T-helper 17 cell (primary cell): ENCODE measurements around the gene MACROD2. TPM values are rescaled to one million over a fixed set of nuclear protein-coding genes. Genes with fewer than 3 reads are reported as not detected.

ENCODE experiments used
- ATAC-seq: fragments of 150-1000 bp; cut with Tn5 transposase; 2 replicates; pipeline ENCODE4 v1.10.0; 2021; ENCODE audit warnings: mild to moderate bottlenecking, moderate library complexity
- DNase-seq, 3 donors: peaks; one replicate each; pipeline versions ENCODE4 v3.0.0 to v3.0.0-alpha.2; 2020 to 2021
- H3K9me3 ChIP-seq: one replicate; pipeline ENCODE4 v1.7.0; 2013; ENCODE audit warnings: low read length, mild to moderate bottlenecking; ENCODE audit not compliant: control insufficient read depth, poor library complexity, severe bottlenecking
- H3K27ac Mint-ChIP-seq: one replicate; pipeline ENCODE4 v1.8.0; 2022; ENCODE audit warnings: mild to moderate bottlenecking, moderate library complexity, mixed read lengths
- H3K27me3 Mint-ChIP-seq: one replicate; pipeline ENCODE4 v1.8.0; 2022; ENCODE audit warnings: mixed read lengths
- H3K36me3 Mint-ChIP-seq: one replicate; pipeline ENCODE4 v1.8.0; 2022; ENCODE audit warnings: low read depth, mixed read lengths
- H3K4me1 Mint-ChIP-seq: one replicate; pipeline ENCODE4 v1.8.0; 2022; ENCODE audit warnings: mild to moderate bottlenecking, mixed read lengths
- H3K4me3 Mint-ChIP-seq: one replicate; pipeline ENCODE4 v1.8.0; 2022; ENCODE audit warnings: mild to moderate bottlenecking, moderate library complexity, mixed read lengths
- total RNA-seq, 4 donors: library from RNA in 2 of 4; stranded (reverse) in 2 of 4; gene quantifications; one replicate each; pipeline ENCODE4 v1.2.3 and lab custom pipeline; 2022 to 2026

MACROD2 gene
- total RNA-seq, 2 donors from 2014 or later, result 0.85 TPM; not detected in 1

DNA sequence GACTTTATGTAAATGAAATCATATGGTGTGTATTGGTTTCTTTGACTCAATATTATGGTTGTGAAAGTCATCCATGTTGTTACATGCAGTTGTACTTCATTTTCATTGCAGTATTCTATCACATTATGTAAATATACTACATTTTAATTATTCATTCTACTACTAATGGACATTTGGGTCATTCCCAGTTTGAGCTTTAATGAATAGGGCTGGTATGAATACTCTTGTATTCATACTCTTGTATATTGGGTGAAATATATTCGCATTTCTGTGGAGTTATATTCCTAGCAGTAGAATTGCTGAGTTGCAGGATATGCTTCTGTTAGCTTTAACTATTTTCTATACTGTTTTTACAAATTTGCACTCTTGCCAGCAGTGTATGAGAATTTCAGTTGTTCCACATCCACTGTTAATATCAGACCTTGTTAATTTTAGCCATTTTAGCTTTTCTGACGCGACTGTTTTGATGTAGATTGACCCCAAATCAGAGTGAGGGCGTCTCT lies 1633.6 kb downstream of the MACROD2 start:
- ATAC-seq, result no peak
- Mint-ChIP-seq H3K36me3 (no peaks in the 10 kb centered on the region), H3K27ac (no peak overlapping the region), H3K27me3 (no peaks in the 10 kb centered on the region), H3K4me1 (no peaks in the 10 kb centered on the region), H3K4me3 (no peak overlapping the region)
- no peaks in the 10 kb centered on the region for H3K9me3 ChIP-seq
- no peak for DNase-seq

DNA sequence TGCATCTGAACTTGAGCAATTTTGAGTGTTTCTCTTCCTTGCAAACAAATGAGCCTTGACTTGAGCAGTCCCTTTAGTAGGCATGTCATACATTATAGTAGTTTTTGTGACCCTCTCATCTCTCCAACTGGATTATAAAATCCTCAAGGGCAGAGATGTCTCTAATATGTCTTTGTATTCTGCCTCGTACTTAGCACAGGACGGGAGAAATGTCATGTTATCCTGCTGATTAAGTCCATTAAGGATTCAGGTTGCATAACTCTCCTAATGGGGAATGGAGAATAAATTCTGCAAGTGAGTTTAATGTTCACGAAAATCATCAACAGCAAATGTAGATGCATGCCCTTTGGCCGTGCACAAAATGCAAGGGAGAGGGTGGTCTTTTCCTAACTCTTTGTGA lies 1635.0 kb downstream of the MACROD2 start:
- H3K27me3 Mint-ChIP-seq, result no peaks in the 10 kb centered on the region

GRCh38 chr20:15632680-15633079 lies 1637.4 kb downstream of the MACROD2 start:
- no peaks in the 10 kb centered on the region for H3K9me3 ChIP-seq
- H3K36me3 Mint-ChIP-seq, result no peaks in the 10 kb centered on the region
- no peak for DNase-seq
- H3K4me1 Mint-ChIP-seq, result no peaks in the 10 kb centered on the region
- H3K4me3 Mint-ChIP-seq, result no peak overlapping the region
- H3K27ac Mint-ChIP-seq, result no peak overlapping the region
- no peak for ATAC-seq
- no peaks in the 10 kb centered on the region for H3K27me3 Mint-ChIP-seq

More for the DNA sequence above, 1635.0 kb downstream of the MACROD2 start:
- H3K9me3 ChIP-seq, result no peaks in the 10 kb centered on the region
- H3K4me3 Mint-ChIP-seq, result no peak overlapping the region
- ATAC-seq (no peak), DNase-seq (no peak)
- no peaks in the 10 kb centered on the region for H3K4me1 Mint-ChIP-seq
- no peak overlapping the region for H3K27ac Mint-ChIP-seq
- no peaks in the 10 kb centered on the region for H3K36me3 Mint-ChIP-seq

DNA sequence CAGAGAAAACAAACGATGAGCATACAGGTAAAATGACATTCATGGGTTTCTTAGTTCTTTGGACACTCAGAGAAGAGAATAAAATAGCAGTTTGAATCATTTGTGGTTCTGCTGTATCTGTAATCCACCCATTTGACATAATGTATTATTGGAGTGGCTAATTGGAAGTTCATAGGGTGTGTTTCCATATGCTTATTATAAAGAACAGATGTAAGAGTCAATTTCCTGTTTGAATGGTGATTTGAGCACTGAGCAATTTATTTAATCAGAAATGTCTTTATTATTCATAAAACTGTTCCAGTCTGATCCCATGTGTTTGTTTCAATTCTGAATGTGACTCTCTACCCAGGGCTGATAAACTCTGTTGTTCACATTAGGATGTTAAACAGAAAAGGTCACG lies 1638.8 kb downstream of the MACROD2 start:
- ATAC-seq, result no peak
- no peak overlapping the region for H3K4me3 Mint-ChIP-seq
- H3K36me3 Mint-ChIP-seq, result no peaks in the 10 kb centered on the region
- DNase-seq, result no peak
- no peak overlapping the region for H3K27ac Mint-ChIP-seq
- H3K4me1 Mint-ChIP-seq, result no peaks in the 10 kb centered on the region
- H3K9me3 ChIP-seq, result no peaks in the 10 kb centered on the region
- no peaks in the 10 kb centered on the region for H3K27me3 Mint-ChIP-seq

DNA sequence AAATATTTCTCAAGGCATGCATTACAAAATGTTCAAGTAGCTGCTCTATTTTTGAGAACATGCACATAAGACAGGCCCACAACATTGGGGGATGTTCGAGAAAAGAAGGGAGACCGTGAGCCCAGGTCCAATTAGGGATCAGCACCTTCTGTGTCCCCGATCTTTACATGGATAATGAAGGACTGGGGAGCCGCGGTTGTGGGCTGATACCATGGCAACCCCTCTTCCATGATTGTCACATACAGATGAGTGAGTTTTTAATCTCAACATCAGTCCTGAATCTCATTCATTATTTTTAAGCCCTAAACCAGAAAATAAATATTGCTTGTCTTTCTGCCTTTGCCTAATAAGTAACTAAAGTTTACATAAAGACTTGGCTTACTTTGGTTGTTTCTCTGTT lies 1642.2 kb downstream of the MACROD2 start:
- Mint-ChIP-seq H3K4me3 (no peak overlapping the region), H3K27me3 (no peaks in the 10 kb centered on the region), H3K27ac (no peak overlapping the region), H3K36me3 (no peaks in the 10 kb centered on the region), H3K4me1 (no peaks in the 10 kb centered on the region)
- ATAC-seq (no peak), DNase-seq (no peak)
- H3K9me3 ChIP-seq, result no peaks in the 10 kb centered on the region

- ATAC-seq (no peak), DNase-seq (no peak)
- Mint-ChIP-seq H3K27ac (no peak overlapping the region), H3K36me3 (no peaks in the 10 kb centered on the region), H3K4me3 (no peak overlapping the region), H3K4me1 (no peaks in the 10 kb centered on the region), H3K27me3 (no peaks in the 10 kb centered on the region)
- no peaks in the 10 kb centered on the region for H3K9me3 ChIP-seq
These were observed 1642.8 kb downstream of the MACROD2 start for GRCh38 chr20:15637950-15638754.

DNA sequence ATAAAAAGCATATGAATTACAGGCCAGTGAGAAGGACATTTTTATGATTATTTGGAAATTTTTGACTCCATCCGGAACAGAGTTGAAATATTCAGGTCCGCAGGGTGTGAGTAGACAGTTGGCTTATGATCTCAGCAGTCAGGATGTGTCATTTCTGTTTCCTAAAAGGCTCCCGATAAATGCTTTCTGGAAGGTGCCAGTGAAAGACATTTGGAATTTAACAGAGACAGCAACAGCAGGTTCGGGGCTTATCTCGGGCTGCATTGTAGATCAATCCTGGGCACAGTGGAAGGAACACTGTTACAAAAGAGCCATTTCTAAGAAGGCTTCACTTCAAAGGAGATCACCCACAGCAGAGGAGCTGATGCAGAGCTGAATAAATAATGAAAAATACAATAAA lies 1643.5 kb downstream of the MACROD2 start:
- no peak overlapping the region for H3K27ac Mint-ChIP-seq
- ATAC-seq, result no peak
- H3K36me3 Mint-ChIP-seq, result no peaks in the 10 kb centered on the region
- no peaks in the 10 kb centered on the region for H3K27me3 Mint-ChIP-seq
- H3K9me3 ChIP-seq, result no peaks in the 10 kb centered on the region
- no peaks in the 10 kb centered on the region for H3K4me1 Mint-ChIP-seq
- H3K4me3 Mint-ChIP-seq, result no peak overlapping the region
- no peak for DNase-seq

DNA sequence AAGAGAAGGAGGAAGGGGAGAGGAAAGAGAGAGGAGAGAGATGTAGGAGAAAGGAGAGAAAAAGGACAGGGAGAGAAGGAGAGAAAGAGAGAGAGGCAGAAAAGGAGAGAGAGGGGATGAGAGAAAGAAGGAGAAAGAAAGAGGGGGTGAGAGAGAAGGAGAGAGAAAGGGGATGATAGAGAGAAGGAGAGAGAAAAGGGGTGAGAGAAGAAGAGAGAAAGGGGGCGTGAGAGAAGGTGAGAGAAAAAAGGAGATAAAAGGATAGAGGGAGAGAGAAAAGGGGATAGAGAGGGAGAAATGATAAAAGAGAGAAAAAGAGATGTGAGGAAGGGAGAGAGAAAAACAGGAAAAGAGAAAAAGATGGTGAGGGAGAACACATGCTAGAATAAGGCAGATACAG lies 1644.5 kb downstream of the MACROD2 start:
- Mint-ChIP-seq H3K4me3 (no peak overlapping the region), H3K27ac (no peak overlapping the region), H3K4me1 (no peaks in the 10 kb centered on the region), H3K36me3 (no peaks in the 10 kb centered on the region), H3K27me3 (no peaks in the 10 kb centered on the region)
- DNase-seq, result no peak
- no peak for ATAC-seq
- H3K9me3 ChIP-seq, result no peaks in the 10 kb centered on the region

GRCh38 chr20:15642109-15642508 lies 1646.8 kb downstream of the MACROD2 start:
- DNase-seq, result no peak
- H3K27ac Mint-ChIP-seq, result no peak overlapping the region
- no peak for ATAC-seq
- no peaks in the 10 kb centered on the region for H3K36me3 Mint-ChIP-seq
- H3K4me3 Mint-ChIP-seq, result no peak overlapping the region
- no peaks in the 10 kb centered on the region for H3K27me3 Mint-ChIP-seq
- H3K9me3 ChIP-seq, result no peaks in the 10 kb centered on the region
- no peaks in the 10 kb centered on the region for H3K4me1 Mint-ChIP-seq

DNA sequence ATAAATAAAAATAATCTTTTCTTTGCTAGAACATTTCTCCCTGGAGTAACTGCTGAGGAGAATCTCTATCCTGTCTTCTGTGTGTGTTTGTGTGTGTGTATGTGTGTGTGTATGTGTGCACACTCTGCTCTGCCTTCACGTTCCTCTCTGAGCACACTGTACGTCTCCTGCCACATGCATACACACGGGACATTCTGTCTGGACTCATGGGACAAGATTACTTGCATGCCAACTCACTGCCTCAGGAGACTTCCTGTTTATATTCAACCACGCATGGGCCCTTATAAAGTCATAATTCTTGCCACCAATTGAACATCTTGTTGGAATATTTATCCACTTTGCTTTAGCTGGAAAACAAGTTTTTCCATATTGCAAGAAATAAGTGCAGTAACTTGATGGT lies 1647.4 kb downstream of the MACROD2 start:
- Mint-ChIP-seq H3K36me3 (no peaks in the 10 kb centered on the region), H3K4me3 (no peak overlapping the region), H3K27ac (no peak overlapping the region), H3K4me1 (no peaks in the 10 kb centered on the region), H3K27me3 (no peaks in the 10 kb centered on the region)
- ATAC-seq, result no peak
- DNase-seq, result no peak
- no peaks in the 10 kb centered on the region for H3K9me3 ChIP-seq

DNA sequence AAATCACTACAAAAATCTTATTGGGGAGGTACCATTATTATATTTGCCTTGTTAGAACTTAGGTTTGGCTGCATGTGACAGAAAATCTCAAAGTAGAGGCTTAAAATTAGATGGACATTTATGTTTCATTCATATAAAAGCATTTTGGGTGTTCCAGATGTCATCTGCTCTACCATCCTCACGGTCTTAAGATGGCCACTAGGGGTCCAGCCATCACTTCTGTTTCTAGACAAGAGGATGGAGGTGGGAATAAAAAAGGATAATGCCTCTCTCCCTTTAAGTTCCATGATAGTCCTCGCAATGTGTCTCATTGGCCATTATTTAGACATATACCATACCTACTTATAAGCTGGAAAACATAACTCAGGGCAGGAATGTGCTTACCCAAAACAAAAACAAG lies 1648.4 kb downstream of the MACROD2 start:
- no peak overlapping the region for H3K27ac Mint-ChIP-seq
- H3K27me3 Mint-ChIP-seq, result no peaks in the 10 kb centered on the region
- H3K36me3 Mint-ChIP-seq, result no peaks in the 10 kb centered on the region
- DNase-seq (no peak), ATAC-seq (no peak)
- H3K4me1 Mint-ChIP-seq, result no peaks in the 10 kb centered on the region
- H3K4me3 Mint-ChIP-seq, result no peak overlapping the region
- peaks cover 2% of the 10 kb centered on the region for H3K9me3 ChIP-seq

DNA sequence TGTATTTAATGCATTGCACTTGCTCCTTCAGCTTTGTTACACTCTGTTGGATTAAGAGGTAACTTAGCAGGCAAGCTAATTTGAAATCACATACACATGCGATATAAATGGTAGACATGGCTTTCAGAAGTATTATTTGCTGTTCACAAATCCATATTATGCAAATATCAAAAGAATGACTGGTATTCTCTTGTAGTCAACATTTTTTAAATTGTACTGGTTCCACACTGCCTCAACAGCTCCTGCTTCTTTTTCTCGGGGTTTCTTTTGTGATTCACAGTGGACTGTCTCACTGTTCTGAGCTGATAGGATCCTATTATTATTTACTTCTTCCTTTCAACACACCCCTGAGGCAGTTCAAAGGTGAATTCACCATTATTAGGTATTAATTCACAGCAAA lies 1650.5 kb downstream of the MACROD2 start:
- Mint-ChIP-seq H3K36me3 (no peaks in the 10 kb centered on the region), H3K27me3 (no peaks in the 10 kb centered on the region), H3K4me1 (no peaks in the 10 kb centered on the region), H3K27ac (no peak overlapping the region), H3K4me3 (no peak overlapping the region)
- no peak for ATAC-seq
- H3K9me3 ChIP-seq, result peaks cover 2% of the 10 kb centered on the region
- DNase-seq, result no peak

DNA sequence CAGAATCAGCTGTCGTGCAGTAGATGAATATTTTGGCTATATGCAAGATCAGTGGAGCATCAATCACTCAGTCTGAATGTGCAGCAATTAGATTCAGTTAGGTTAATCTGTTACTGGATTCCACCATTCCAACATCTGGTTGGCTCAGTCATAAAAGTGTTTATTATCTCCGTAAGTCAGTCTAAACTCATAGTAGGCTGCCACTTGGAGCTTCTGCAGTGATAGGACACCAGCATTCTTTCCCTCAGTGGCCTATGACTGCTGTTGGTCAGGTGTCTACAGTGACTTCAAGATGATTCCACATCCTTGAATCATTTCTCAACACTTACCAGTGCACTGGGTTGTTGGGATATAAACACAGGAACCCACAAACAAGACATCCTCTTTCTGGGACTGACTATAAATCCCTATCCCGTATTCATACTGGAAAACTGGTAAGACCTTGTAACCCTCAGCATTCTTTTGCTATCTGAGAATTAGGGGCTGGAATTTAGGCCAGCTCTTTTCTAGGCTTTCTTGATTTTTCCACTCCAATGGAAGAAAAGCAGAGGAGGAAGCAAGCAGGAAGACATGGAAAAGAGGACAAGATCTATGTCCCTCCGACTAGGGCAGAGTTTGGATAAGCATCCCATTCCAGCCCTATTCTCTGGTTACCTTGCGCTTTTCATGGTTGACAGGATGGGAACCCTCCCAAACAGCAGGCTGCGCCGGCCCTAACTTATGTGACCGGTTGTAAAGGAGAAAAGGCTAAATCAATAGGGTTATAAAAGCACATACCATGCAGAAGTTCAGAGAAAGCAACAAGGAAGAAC lies 1658.3 kb downstream of the MACROD2 start:
- H3K4me3 Mint-ChIP-seq, result no peak overlapping the region
- H3K4me1 Mint-ChIP-seq, result no peaks in the 10 kb centered on the region
- H3K27ac Mint-ChIP-seq, result no peak overlapping the region
- H3K27me3 Mint-ChIP-seq, result no peaks in the 10 kb centered on the region
- no peak for DNase-seq
- no peak for ATAC-seq
- H3K36me3 Mint-ChIP-seq, result no peaks in the 10 kb centered on the region
- no peaks in the 10 kb centered on the region for H3K9me3 ChIP-seq
